Endodermal cell (in vitro differentiated cells): ENCODE measurements around the gene C12orf42. TPM values are rescaled to one million over a fixed set of nuclear protein-coding genes. Genes with fewer than 3 reads are reported as not detected.
A peak's percentile ranks its signal among the peaks of the same experiment; 100 is the strongest.

Source experiments
- DNase-seq: peaks from one replicate; pipeline ENCODE4 v3.0.0-alpha.2; 2017
- H3K27ac ChIP-seq: 2 replicates; pipeline ENCODE4 v1.5.1; 2013; ENCODE audit warnings: mild to moderate bottlenecking, low read depth, low read length, moderate library complexity
- H3K27me3 ChIP-seq: 2 replicates; pipeline ENCODE4 v1.6.1; 2013; ENCODE audit warnings: mild to moderate bottlenecking, low read length, moderate library complexity; ENCODE audit not compliant: insufficient read depth, control insufficient read depth, poor library complexity, severe bottlenecking
- H3K36me3 ChIP-seq: 2 replicates; pipeline ENCODE4 v1.7.0; 2013; ENCODE audit warnings: mild to moderate bottlenecking, low read length, moderate library complexity; ENCODE audit not compliant: control insufficient read depth, insufficient read depth
- H3K4me1 ChIP-seq: one replicate; pipeline ENCODE4 v1.7.0; 2013; ENCODE audit warnings: low read length; ENCODE audit not compliant: control insufficient read depth, insufficient read depth
- H3K4me3 ChIP-seq: 2 replicates; pipeline ENCODE4 v1.5.1; 2013; ENCODE audit warnings: mild to moderate bottlenecking, low read length, moderate library complexity
- H3K9ac ChIP-seq: 2 replicates; pipeline ENCODE4 v1.6.1; 2013; ENCODE audit warnings: mild to moderate bottlenecking, low read length, moderate library complexity; ENCODE audit not compliant: poor library complexity, severe bottlenecking; ENCODE audit errors: extremely low read depth
- H3K9me3 ChIP-seq: 2 replicates; pipeline ENCODE4 v1.6.1; 2013; ENCODE audit warnings: mild to moderate bottlenecking, low read length, moderate library complexity; ENCODE audit not compliant: control insufficient read depth
- H3K27ac Mint-ChIP-seq: 2 replicates; pipeline ENCODE4 v1.8.0; 2020; ENCODE audit warnings: mixed read lengths
- H3K27me3 Mint-ChIP-seq: 2 replicates; pipeline ENCODE4 v1.8.0; 2021; ENCODE audit warnings: mild to moderate bottlenecking, mixed read lengths; ENCODE audit not compliant: insufficient read depth
- H3K36me3 Mint-ChIP-seq: 2 replicates; pipeline ENCODE4 v1.8.0; 2020; ENCODE audit warnings: low read depth, mixed read lengths
- H3K4me1 Mint-ChIP-seq: 2 replicates; pipeline ENCODE4 v1.8.0; 2020; ENCODE audit warnings: mixed read lengths
- H3K4me3 Mint-ChIP-seq: 2 replicates; pipeline ENCODE4 v1.8.0; 2020; ENCODE audit warnings: mild to moderate bottlenecking, moderate library complexity, mixed read lengths
- H3K9me3 Mint-ChIP-seq: 2 replicates; pipeline ENCODE4 v1.8.0; 2020; ENCODE audit warnings: mild to moderate bottlenecking, mixed read lengths
- CTCF ChIP-seq: fragments of 200-600 bp; sonication (generic); conservative IDR thresholded peaks from 2 replicates; pipeline ENCODE4 v1.5.0; 2021; ENCODE audit warnings: antibody characterized with exemption, mild to moderate bottlenecking
- WGBS, 2 experiments: methylation state at CpG; one replicate each; pipeline versions ENCODE4 v1.1.5 to v1.1.7; 2013; ENCODE audit warnings: missing lambda C conversion rate in 2 of 2, mixed read lengths in 1 of 2; ENCODE audit not compliant: insufficient coverage in 1 of 2, insufficient read length in 1 of 2; 5-methylcytosine and 5-hydroxymethylcytosine counted together
- total RNA-seq, 2 donors: library from RNA; stranded (reverse); fragmentation: NEBNext Ultra II Directional in 1 of 2; extraction: Animal tissue kit (Norgen Biotek cat#: 25700) in 1 of 2; gene quantifications; 2 replicates in 1 of 2; 3 replicates in 1 of 2; pipeline ENCODE4 v1.2.1, GENCODE V29; 2021

The C12orf42 gene
- total RNA-seq, 2 donors from 2014 or later: not detected

DNA sequence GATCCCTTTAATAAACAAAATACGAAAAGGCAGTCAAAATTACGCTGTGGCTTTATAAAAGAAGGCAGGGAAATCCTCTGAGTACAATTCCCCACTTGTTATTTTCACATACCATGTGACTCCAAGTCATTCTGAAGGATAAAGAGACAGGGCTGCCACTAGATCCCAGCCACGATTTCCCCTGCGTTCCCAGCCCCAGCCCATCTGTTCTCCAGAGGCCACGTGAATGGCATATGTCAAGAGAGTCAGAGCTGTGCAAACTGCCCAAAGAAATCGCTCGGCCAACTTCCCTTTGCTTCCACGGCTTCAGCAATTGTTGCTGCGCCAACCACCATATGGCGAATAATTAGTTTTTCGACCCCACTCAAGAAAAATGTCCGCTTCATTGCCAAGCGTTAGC, 161.3 kb downstream of the C12orf42 start:
- no peak overlapping the region for H3K4me3 Mint-ChIP-seq
- Histone ChIP-seq H3K36me3 (no peaks in the 10 kb centered on the region), H3K4me1 (no peaks in the 10 kb centered on the region), H3K27ac (peak overlapping the region; percentile 45), H3K9me3 (no peaks in the 10 kb centered on the region), H3K9ac (no peak overlapping the region), H3K27me3 (no peaks in the 10 kb centered on the region), H3K4me3 (no peak overlapping the region)
- no peaks in the 10 kb centered on the region for H3K27me3 Mint-ChIP-seq
- 94 to 95% methylated on average over 9 to 13 of the region's 13 CpGs for whole genome bisulfite sequencing, 2 experiments
- no peak for DNase-seq
- no peaks in the 10 kb centered on the region for H3K36me3 Mint-ChIP-seq
- no peaks in the 10 kb centered on the region for H3K9me3 Mint-ChIP-seq
- H3K4me1 Mint-ChIP-seq: no peaks in the 10 kb centered on the region
- H3K27ac Mint-ChIP-seq: no peak overlapping the region
- no peak for TF ChIP-seq CTCF

- Histone ChIP-seq H3K27me3 (no peaks in the 10 kb centered on the region), H3K9me3 (no peaks in the 10 kb centered on the region), H3K4me3 (no peak overlapping the region), H3K27ac (no peak overlapping the region), H3K36me3 (no peaks in the 10 kb centered on the region), H3K4me1 (no peaks in the 10 kb centered on the region), H3K9ac (no peak overlapping the region)
- no peak for TF ChIP-seq CTCF
- 88% methylated on average over 1 of the region's 1 CpG; no CpG with 5 or more reads in 1 of the 2 experiments for WGBS, 2 experiments
- Mint-ChIP-seq H3K27ac (no peak overlapping the region), H3K27me3 (no peaks in the 10 kb centered on the region), H3K9me3 (no peaks in the 10 kb centered on the region), H3K4me3 (no peak overlapping the region), H3K36me3 (no peaks in the 10 kb centered on the region), H3K4me1 (no peaks in the 10 kb centered on the region)
- no peak for DNase-seq
These were observed 162.1 kb downstream of the C12orf42 start for GRCh38 chr12:103333676-103334075.

- 97% methylated on average over 4 of the region's 4 CpGs for WGBS, 2 experiments
- Histone ChIP-seq H3K27me3 (no peaks in the 10 kb centered on the region), H3K9me3 (no peaks in the 10 kb centered on the region), H3K4me3 (no peak overlapping the region), H3K27ac (no peak overlapping the region), H3K36me3 (no peaks in the 10 kb centered on the region), H3K9ac (no peak overlapping the region), H3K4me1 (no peaks in the 10 kb centered on the region)
- Mint-ChIP-seq H3K4me3 (no peak overlapping the region), H3K9me3 (no peaks in the 10 kb centered on the region), H3K4me1 (no peaks in the 10 kb centered on the region), H3K36me3 (no peaks in the 10 kb centered on the region), H3K27me3 (no peaks in the 10 kb centered on the region), H3K27ac (no peak overlapping the region)
- TF ChIP-seq CTCF: peak; percentile 49
- DNase-seq: no peak
These were observed 164.1 kb downstream of the C12orf42 start for GRCh38 chr12:103331643-103332042.
